ENCODE results near the gene AFDN.

Gene AFDN

DNA sequence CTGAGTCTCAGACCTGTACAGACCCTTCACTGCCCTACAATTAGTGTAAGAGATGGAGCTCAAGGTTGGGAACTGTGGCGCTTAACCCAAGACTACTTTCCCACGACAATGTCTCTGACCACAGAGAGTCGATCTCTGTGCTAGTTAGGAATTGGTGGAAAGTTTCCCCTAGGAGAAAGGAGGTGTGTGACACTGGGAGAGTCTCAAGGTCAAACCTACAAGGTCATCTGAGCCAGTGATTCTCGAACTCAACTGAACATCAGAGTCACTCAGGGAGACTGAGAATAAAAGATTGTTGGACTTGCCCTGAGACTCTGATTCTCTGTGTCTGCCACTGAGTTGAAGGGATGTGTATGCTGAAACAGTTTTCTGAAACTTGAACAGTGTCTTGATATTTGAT, 9.7 kb upstream of the AFDN start:
- DNase-seq = no peak

- DNase-seq = no peak
Measured at GRCh38 chr6:167817729-167818128, 9.0 kb upstream of the AFDN start.

- DNase-seq = no peak
Measured at GRCh38 chr6:167819576-167819975, 7.1 kb upstream of the AFDN start.

GRCh38 chr6:167820681-167821080, 6.0 kb upstream of the AFDN start:
- no peak for DNase-seq

DNA sequence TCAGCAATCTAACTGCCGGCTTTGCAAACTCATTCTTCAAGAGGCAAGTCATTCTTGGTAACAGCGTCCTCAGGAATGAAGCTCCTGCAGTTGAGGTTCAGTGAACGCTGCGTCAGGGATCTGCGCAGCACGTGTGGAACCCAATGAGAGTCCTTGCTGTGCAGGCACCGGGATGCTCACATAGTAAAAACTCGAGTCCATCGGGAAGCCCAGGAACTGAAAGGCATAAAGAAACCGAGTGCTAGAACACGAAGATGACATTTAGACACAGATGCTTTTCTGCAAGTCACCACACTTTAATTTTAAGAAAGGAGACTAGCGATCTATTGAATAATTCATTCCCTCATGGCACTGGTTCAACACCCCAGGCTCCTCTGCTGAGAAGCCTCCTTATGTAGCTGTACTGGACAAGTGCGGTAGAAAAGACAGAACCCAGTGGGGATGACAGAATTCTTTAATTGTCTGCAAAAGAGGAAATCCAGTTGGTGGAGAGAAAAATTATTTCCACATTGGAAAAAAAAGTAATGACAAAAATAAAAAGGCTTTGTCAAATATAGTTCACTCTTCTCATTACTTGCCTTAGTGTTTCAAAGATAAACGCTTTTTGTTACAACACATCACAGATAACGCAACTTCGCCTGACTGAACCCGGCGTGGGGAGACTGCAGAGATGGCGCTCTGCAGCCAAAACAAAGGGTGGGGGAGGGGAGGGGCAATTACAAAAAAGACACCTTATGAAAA, 1.9 kb upstream of the AFDN start:
- no peak for DNase-seq

DNA sequence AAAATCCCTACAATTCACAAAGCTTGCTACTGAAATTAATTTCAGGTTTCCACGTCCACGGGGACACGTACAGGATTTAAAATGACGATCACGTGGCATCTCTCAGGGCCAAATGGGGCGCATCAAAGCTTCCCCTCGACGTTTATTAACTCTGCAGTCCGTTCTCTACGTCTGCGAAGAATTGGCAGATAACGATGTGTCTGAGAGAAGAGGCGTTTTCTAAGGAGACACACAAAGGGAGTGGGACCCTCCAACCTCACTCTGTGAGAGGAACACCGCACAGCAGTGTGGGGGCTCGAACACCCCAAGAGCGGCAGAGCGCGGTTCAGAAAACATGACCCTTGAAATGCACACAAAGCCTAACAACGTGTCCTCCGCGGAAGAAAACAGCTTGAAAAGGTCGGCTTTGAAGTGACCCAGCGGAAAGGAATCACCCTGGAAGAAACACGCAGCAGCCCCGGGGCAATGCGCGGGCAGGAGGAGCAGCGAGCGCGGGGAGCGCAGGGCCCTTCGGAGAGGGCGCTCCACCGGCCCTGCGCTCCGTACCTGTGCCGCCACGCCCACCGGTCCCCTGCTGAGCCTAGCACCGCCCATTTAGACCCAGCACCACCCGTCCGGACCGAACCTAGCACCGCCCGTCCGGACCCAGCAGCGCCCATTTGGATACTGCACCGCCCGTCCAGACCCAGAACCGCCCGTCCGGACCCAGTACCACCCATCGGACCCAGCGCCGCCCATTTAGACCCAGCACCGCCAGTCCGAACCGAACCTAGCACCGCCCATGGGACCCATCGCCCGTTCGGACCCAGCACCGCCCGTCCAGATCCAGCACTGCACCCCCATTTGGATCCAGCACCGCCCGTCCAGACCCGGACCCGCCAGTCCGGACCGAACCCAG, 1.1 kb upstream of the AFDN start:
- no peak for DNase-seq

- no peak for DNase-seq
Measured at GRCh38 chr6:167826230-167826895, 348 bp upstream of the AFDN start.

DNA sequence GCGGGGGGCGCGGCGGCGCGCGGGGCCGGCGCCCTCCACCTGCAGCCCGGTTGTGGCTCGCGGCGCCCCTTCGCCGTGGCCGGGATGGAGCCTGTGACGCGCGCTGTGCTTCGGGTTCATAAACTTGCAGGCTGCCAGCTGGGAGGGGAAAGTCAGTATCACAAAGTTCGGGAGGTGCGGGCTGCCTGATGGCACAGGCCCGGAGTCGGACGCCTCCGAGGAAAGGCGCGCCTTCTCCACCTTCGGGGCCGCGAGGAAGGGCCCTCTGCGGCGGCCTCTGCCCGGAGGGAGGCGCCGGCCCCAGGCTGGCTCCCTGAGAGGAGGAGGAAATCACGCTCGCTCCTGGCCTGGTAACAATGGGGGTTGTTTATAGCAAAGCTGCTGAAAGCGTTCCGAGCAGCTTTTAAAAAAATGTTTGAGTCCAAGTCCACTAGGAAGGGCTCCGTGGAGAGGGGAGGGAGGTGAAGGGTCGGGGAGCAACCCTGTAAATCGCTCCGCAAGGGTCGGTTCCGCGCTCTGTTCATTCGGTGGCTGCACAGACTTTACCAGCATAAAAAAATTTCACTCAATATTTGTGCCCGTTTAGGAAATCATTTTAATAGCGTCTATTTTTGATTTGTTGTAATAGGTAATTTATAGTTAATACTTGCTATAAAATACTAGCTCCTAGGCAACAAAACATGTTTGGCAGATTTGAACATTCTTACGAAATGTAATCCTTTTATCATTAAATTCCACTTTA, 1.0 kb downstream of the AFDN start:
- DNase-seq = no peak

DNA sequence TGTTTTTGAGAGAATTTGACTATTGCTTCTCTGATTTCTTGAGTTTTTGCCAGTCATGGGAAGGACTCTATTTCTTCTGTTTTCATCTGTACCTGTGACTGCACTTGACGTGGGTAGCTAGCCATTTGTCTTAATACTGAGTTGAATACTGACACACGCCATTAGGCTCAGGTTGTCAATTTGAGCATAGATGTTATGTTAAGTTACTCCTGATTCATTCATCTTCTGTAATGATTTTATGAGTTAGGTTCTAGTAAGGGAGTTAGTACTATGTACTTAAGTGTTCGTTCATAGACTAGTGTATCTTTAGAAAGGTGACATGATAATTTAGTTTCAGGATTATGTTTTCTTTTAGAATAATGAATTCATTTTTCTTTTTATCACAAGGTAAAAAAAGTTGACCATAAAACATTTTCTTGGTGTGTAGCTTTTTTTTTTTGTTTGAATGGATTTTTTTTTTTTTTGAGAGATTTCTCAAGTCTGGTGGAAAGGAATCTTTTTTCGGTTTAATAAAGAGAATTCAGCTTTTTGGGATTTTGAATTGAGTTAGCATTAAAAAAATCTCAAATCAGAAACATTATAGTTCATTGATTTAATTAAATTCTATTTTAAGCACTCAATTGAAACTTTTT, 1.7 kb downstream of the AFDN start:
- no peak for DNase-seq

DNA sequence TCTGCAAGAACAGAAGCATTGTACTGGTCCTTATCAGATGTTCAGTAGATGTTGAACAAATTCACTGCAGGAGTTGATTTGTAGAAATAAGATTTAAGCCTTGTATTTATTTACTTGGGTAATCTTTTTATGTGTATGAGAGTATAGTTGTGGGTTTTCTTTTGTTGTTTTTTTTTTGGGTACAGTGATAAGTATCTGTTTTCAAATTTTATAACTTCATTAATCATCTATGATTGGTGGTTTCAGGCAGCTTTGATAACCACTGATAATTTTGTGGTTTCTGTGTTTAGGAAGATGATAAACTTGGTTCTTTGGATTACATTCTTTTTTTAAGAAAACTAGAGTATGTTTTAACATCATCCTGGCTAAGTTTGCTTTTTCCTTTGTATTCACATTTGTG, 2.8 kb downstream of the AFDN start:
- no peak for DNase-seq

DNA sequence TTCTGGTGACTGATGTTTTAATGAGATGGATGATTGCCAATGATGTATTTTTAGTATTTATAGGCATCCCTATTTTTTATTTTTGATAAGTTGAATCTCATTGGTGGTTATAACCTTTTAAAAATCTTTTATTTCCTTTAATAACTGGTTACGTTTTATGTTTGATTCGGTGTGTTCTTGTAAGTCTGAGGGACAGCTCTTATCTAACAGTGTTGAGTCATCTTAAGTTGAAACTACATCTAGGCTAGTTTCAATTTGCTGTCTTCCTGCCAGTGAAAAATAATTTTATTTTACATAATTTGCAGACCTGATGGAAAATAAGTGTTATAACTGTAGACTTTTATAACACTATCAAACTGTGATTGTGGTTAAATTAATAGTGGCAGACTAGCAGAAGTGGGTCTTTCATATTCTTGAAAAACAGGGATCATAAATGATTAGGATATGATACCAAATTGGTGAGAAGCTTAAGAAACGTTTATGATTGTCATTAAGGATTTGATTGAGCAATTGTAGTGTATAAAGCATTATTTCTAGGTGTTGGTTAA, 4.6 kb downstream of the AFDN start:
- DNase-seq = no peak

GRCh38 chr6:167832497-167833395, 6.0 kb downstream of the AFDN start:
- DNase-seq = no peak

- DNase-seq = no peak
Measured at GRCh38 chr6:167833396-167833763, 6.7 kb downstream of the AFDN start.

GRCh38 chr6:167835260-167835659, 8.5 kb downstream of the AFDN start:
- no peak for DNase-seq

DNA sequence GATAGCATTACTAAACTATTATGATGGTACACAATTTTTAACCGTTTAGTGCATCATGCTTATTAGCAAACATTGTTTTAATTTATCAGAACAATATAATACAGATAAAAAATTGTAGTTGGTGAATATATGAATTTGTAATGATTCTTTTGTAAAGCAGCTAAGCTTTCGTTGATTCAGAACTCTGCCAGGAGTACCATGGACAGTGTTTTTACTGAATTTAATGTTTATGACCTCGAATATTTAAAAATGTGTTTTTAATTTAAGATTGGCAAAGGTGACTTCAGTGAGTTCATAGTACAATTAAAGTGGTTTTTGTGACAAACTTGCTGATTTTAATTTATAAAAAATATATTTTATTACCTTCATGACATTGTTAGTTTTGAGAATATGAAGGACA, 10.0 kb downstream of the AFDN start:
- no peak for DNase-seq

DNA sequence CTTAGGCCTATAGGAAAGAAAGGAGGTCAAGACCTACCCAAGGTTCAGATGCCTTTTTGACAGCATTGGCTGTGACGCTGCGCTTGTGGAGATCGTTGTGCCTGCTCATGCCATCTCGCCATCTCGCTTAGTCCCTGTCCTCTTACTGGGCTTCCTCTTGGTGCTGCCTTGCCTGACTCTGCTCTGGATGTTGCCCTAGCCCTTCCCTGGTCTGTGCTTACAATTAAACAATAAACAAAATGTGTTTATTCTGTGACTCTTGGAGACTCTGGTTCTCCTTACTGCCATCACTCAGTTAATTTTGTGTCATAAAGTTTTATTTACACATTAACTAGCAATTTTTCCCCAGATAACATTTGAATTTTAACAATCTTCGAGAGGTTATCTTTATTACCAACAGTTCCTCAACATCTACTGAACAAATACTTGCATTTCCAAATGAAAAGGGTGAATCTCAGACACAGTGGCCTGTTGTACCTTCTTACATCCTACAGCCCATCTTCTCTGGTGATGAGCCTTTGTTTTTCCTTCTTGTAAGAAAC, 11.6 kb downstream of the AFDN start:
- DNase-seq = no peak

DNA sequence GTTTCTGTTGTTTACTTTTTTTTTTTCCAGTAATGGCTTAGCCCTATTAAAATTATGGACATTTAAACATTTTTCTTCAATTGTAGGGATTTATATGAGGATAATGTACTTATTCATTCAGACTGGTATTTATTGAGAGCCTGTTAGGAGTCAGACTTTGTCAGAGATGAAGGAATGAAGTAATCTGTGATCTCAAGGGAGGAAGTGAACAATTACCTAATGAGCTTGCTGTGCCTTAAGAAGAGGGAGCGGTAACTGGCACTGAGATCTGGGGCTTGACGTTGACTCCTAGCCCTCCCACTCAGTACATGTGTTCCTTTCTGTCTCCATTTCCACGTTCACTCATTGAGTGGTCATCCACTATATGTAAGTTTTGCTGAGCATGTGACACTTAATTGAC, 12.6 kb downstream of the AFDN start:
- no peak for DNase-seq

GRCh38 chr6:167839755-167840154, 13.0 kb downstream of the AFDN start:
- DNase-seq = no peak

GRCh38 chr6:167840160-167840525, 13.4 kb downstream of the AFDN start:
- DNase-seq = no peak

GRCh38 chr6:167840526-167841179, 13.9 kb downstream of the AFDN start:
- no peak for DNase-seq
